NCI-H2196 (cell line): ENCODE measurements around the gene ORC1.
"Not testable (repeated sequence)": the region's sequence is repeated elsewhere in the genome, so short reads cannot be mapped to it uniquely, and the experiment has no call there.

Experiments
- DNase-seq: peaks from one replicate; lab custom pipeline; 2025; ENCODE audit not compliant: unreplicated experiment; lab: John Stamatoyannopoulos, UW

The ORC1 gene

DNA sequence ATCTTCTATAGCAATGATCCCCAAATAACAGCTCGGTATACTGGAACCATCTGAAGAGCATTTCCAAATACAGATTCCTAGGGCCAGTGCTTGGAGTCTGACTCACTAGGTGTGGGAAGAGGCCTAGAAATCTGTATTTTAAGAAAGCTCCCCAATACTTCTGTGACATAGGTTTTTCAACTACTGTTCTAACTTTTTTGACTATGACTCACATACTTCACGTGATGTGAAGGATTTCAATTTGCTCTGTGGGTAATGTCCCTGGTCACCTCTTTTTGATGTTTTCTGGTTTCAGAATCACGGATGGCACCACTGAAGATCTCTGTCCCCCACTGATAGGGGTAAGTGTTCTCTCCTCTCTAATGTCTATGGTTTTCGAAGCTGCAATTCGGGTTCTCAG, 11.0 kb downstream of the ORC1 start:
- no peak for DNase-seq

DNA sequence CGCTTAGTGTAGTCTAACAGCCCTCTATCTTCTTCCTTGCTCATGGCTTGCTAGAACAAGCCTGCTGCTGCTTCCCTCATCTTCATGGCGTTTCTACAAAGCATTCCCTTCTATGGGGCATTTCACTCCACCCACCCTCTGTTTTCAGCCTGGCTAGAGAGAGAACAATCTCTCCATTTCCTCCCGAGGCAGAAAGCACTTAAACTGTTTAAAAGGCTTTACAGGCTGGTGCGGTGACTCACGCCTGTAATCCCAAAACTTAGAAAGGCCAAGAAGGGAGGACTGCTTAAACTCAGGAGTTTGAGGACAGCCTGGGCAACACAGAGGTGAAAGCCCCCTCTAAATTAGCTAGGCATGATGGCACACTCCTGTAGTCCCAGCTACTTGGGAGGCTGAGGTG, 17.8 kb downstream of the ORC1 start:
- no peak for DNase-seq

DNA sequence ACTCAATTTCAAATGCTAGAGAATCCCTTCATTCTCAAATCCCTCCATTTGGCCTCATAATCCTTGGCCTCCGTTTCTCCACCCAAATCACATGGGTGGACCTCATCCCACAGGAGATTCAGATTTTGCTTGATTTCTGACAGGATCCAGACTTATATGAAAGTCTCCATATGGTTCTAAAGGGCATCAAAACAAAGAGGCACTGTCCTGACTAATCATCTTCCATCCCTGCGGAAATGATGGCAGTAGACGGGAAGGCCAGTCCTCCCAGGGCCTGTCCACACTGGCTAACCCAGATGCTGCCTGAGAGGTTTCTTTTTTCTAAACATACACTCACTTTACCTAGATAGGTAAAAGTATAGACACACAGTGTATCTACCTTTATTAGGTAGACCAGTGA, 18.8 kb downstream of the ORC1 start:
- DNase-seq = no peak

DNA sequence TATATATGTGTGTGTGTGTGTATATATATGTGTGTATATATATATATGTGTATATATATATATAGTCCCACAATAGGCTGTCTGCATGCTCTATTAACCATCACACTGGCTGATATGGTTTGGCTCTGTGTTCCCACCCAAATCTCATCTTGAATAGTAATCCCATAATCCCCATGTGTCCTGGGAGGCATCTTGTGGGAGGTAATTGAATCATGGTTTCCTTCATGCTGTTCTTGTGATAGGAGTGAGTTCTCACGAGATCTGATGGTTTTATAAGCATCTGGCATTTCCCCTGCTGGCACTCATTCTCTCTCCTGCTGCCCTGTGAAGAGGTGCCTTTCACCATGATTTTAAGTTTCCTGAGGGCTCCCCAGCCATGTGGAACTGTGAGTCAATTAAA, 34.4 kb downstream of the ORC1 start:
- DNase-seq = not testable (repeated sequence)

- DNase-seq = peak; percentile 77
Observed at GRCh38 chr1:52368383-52369172, 35.6 kb downstream of the ORC1 start.

- DNase-seq = no peak
Observed at GRCh38 chr1:52367272-52367671, 37.0 kb downstream of the ORC1 start.

DNA sequence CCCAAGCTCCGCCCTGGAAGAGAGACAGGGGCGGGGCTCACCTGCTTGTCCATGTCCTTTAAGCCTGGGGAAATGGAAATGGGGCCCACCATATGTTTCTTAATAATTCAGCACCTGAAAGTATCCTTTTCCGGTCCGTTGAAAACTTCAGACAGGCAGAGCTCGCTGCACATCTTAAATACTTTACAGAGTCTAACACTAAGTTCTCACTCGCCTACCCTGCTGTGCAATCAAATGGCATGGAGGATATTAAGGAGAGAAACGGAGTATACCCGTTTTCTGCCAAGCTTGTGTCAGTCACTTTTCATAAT, 37.8 kb downstream of the ORC1 start:
- DNase-seq = no peak

- peak; percentile 98 for DNase-seq
Observed at GRCh38 chr1:52365746-52366516, 38.3 kb downstream of the ORC1 start, which contains the start of gene CC2D1B. Gene CC2D1B (minus strand): TSS chr1:52366205. CDS start chr1:52364620, 1,585 bp downstream.

DNA sequence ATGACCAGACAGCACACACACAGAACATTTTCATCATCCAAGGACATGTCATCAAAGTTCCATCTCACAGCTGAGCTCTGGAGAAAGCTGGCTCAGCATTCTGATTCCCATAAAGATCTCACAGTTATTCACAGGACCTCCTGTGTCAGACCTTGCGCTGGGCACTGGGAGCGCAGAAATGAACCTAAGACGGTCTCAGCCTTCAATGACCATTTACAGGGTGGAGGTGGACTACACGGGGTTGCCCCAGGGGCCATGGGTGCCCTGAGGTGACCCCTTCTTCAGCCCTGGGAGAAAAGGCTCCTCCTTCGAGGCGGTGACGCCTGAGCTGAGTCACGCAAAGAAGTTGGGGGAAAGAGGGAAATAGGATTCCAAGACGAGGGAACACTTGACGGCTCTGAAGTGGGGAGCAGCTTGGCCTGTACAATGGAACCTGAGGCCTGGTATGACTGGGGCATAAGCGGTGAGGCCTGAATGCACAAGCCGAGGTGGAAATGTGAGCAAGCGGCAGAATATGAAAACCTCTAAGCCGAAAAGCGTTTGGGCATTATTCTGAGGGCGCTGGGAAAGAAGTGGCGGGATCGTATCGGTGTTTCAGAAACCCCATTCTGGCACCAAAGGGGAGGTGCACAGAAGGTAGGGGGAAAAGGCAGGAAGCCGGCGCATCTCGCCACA, 39.0 kb downstream of the ORC1 start:
- DNase-seq = peak; percentile 34

GRCh38 chr1:52364235-52364839, 39.9 kb downstream of the ORC1 start:
- no peak for DNase-seq

DNA sequence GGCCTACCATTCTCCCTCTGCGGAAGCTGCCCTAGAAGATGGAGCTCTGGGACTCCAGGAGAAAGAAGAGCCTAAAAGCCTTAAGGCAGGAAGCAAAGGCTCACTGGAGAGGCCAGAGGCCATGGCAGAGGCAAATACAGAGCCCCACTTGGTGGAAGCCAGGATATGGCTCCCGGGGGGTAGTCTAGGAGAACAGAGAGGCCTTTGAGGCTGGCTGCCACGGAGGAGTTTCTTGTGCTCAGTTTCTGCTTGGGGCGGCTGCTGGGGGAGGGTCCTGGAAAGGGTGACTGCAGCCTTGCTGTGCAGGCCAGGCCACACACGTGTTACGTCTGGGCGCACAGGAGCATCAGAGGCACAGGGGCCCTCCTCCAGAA, 43.6 kb downstream of the ORC1 start:
- DNase-seq = no peak

- DNase-seq = no peak
Observed at GRCh38 chr1:52359676-52360594, 44.3 kb downstream of the ORC1 start.

DNA sequence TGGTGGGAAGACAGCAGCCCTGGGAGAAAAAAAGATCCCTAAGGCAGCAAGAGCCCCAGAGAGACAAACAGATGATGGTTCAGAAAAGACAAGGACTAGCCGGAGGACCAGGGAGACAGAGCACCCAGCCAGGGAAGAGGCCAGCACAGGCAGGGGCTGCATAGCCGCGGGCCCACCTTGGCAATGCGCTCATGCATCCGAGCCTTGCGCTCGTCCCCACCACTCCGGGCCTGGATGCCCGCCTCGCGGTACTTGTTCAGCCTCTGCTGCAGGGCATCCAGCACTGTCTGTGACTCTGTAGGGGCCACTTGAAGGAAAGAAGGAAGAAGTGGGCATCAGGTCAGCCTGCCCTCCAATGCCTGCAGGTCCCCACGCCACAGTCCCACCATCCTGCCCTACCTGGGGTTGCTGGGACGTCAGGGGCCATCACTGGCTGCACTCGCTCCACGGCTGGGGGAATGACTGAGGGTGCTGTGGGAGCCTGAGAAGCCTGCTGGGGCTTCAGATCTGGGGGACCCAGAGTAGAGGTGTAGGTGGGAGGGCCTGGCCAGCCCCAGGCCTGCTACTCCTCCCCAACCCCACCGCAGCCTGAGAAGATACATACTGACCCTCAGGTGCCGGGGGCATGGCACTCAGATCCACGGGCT, 45.2 kb downstream of the ORC1 start:
- no peak for DNase-seq

DNA sequence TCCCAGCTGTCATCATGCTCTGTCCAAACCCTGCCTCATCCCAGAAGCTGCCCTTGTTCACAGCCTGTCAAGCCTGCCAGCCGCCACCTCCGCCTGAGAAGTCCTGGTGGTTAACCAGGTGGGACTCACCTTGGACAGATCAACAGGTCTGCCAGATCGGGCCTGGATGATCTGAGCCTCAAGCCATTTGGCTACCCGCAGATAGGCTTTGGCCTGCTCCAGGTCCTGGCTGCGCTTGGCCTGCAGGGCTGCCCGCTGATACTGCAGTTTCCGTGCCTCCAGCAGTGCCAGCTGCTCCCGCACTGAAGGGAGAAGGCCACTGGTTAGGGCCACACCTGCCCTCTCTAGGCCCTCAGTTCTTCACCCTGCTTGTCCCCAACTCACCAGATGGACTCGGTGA, 46.8 kb downstream of the ORC1 start:
- no peak for DNase-seq

GRCh38 chr1:52356818-52357355, 47.3 kb downstream of the ORC1 start:
- DNase-seq = no peak

DNA sequence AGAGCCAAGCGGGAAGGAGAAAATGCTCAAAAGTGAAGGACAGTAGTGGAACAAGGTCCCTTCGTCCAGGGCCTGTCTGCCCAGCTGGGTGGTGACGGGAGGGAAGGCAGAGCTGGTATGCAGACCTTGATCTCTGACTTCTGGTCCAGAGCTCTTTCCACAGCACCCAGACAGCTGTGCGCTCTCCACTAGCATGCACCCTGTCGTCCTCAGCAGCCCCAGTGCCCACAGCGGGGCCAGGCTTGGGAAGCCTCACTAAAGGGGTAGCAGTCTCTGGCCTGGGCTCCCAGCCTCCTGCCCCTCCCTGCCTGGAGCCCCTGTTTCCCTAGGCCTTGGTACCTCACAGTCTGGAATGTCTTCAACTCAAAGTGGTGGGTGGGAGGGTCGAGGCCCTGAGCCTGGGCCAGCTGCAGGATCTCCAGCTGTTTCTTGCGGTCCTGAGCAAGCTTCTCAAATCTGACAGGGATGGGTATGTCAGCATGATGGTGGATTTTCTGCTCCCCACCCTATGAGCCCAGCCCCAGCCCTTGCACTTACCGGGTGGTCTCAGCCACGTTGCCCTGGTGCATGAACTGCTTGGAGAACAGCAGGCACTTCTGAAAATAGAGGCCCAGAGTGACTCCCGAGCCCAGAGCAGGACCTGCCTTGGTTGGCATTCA, 48.2 kb downstream of the ORC1 start:
- DNase-seq = no peak

- no peak for DNase-seq
Observed at GRCh38 chr1:52355436-52355835, 48.8 kb downstream of the ORC1 start.

GRCh38 chr1:52352690-52353089, 51.5 kb downstream of the ORC1 start:
- no peak for DNase-seq

DNA sequence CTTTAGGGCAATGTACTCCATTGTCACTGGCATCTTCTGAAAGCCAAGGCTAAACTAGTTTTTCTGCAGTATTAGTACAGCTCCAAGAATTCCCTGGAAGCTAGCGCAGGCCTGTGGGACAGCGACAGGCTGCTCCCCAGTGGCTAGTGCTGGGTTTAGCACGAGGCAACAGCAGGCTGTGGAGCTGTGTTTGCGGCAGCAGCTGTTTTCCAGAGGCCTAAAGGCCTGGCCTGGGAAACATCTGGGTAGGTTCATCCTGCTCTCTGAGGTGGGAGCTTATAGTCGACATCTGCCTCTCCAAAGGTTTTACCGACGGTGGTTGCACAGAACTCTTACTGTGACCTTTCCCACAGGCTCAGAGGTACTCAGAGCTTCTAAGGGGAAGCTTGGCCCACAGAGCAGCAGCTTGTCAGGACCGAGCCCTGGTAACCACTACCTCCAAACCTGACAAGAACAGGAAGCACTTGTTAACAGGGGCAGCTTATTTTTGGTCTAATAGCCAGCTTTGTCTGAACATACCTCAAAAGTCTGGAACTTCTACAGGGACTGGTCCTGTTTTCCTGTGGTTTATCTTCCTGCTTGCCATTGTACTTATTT, 55.4 kb downstream of the ORC1 start:
- peak; percentile 26 for DNase-seq
